NCI-H1092 (cell line): ENCODE measurements around the gene AOPEP.
A peak's percentile ranks its signal among the peaks of the same experiment; 100 is the strongest.
"Not testable (repeated sequence)": the region's sequence is repeated elsewhere in the genome, so short reads cannot be mapped to it uniquely, and the experiment has no call there.

ENCODE experiments used
- DNase-seq: peaks from one replicate; lab custom pipeline; 2025; lab: John Stamatoyannopoulos, UW

Gene AOPEP

GRCh38 chr9:95018099-95018936, 291.8 kb downstream of the AOPEP start:
- no peak for DNase-seq

DNA sequence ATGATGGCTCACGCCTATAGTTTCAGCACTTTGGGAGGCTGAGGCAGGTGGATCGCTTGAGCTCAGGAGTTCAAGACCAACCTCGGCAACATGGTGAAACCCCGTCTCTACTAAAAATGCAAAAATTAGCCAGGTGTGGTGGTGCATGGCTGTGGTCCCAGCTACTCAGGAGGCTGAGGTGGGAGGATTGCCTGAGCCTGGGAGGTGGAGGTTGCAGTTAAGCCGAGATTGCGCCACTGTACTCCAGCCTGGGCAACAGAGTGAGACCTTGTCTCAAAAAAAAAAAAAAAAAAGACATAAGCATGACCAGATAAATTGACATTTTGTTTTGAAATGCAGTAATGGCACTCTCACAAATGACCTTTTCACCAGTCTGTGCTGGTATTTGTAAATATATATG, 294.1 kb downstream of the AOPEP start:
- DNase-seq: not testable (repeated sequence)

DNA sequence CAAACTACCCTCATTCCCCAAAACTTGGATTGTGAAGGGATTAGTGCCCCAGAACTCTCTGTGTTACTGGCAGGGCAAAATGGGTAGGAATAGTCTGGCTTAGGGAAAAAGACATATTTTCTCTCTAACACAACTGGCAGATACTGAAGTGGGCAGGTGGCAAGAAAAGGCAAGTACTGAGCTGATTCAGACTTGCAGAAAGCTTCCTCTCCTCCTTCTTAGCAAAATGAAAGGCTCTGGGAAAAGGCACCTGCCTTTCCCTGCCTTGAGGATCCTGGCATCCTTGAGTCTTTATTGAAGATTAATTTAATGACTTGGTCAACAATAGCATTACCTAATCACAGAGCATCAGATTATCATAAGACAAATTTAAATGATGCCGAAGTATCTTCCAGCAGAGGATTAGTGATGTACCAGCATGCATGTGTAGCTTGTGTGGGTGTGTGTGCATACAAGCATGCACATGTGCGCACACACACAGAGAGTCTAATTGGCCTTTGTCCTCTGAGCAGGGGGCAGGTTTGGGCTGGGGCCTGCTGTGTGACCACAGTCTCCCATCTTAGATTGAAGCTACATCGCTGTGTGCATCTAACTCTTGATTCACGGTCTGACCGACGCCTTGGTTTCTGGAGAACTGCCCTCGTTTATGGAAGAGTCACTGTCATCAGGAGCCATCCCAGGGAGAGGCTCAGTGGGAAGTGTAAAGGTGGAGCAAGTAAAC, 294.8 kb downstream of the AOPEP start:
- DNase-seq: no peak

- no peak for DNase-seq
Observed at GRCh38 chr9:95022657-95023056, 296.2 kb downstream of the AOPEP start.

GRCh38 chr9:95023217-95024003, 296.9 kb downstream of the AOPEP start:
- peak; percentile 42 for DNase-seq

DNA sequence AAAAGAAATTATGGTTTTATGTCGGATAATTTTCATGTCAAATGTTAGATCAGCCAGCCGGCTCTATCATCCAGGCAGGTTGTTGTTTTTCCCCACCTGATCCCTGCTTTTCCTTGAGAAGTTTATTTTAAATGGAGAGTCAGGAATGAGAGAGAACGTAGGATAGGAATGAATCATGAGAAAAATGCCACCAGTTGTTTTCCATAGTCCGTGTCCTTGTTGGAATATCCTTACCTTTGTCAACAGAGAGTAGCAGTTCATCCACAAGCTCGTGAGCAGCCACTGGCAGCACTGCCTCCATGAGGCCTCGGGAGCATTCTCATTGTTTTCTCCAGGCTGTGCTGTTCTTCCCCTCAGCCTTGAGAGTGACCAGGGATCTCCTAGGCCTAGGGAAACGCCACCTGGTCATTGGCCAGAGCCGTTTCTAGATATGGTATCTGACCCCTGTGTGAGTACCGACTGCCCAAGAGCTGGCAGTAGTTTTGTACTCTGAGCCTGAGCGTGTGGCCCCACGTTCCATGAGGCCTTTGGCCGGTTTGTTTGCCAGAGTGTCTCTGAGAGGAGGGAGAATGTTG, 297.7 kb downstream of the AOPEP start:
- no peak for DNase-seq

GRCh38 chr9:95025213-95026147, 299.0 kb downstream of the AOPEP start:
- DNase-seq: no peak

DNA sequence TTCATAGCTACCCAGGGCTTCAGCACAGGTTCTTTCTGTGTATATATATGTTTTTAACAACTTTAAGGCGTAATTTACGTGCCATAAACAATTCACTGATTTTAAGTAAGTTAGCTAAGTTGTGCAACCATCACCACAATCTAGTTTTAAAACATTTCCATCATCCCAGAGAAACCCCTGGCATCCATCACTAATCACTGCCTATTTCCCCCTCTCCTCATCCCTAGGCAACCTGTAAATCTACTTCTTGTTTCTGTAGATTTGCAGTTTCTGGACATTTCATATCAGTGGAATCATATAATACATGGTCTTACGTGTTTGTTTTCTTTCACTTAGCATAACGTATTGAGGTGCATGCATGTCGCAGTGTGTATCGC, 299.6 kb downstream of the AOPEP start:
- DNase-seq: no peak

DNA sequence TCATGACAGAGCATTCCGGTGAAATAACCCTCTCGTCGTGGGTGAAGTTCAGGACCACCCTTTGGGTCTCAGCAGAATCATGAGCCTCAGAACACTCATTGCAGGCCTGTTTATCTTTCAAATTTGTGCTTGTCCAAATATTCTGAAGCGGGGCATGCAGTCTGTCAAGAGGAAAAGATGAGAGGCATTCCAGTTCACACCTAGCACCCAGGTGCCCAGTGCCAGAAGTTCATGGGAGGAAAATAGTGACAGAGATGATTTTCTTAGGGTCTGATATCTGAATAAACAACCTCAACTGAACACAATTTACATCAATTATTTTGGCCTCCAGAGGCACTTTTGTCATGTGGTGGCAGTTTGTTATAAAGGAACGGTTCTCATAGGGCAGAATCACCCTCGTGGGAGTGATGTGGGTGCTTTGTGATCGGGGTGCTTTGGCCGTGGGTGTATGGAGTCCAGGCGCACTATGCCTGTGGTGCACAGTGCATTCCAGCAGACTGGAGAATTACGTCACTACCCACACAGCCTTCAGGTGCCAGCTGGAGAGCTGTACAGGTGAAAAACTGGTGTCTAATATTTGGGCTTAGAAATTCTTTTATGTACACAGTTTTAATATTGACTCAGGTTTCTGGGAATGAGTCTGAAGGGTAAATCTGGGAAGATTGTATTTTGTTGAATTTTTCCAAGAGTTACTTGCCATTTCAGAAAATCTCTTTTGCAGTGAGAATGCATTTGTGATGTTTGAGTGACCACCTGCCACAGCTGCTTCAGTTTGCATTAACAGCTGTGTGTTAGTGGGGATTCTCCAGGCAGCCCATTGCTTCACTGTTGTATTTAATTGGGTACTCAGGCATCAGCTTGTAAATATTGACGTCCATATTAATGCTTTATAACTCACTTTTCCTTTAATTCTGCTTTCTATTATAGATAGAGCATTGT, 301.7 kb downstream of the AOPEP start:
- no peak for DNase-seq

- no peak for DNase-seq
Observed at GRCh38 chr9:95028853-95029219, 302.3 kb downstream of the AOPEP start.

DNA sequence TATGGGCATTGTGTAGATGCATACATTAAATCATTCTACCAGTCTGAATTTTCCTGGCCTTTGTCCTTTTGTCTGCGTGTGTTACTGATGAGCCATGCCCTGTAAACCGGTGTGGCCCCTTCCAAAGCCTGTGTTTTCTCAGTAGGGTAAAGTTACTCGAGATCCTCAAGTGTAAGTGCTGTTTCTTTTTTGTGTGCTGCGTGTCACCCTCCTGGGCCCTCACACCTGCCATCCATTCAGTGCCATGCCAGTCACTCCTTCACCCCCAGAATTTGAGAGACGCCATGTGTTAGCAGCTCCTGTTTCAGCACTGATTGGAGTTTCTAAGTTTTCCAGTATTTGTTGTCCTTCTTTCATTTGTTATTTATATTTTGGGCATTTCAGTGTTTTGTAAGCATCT, 302.8 kb downstream of the AOPEP start:
- DNase-seq: no peak

- no peak for DNase-seq
Observed at GRCh38 chr9:95029720-95030119, 303.2 kb downstream of the AOPEP start.

DNA sequence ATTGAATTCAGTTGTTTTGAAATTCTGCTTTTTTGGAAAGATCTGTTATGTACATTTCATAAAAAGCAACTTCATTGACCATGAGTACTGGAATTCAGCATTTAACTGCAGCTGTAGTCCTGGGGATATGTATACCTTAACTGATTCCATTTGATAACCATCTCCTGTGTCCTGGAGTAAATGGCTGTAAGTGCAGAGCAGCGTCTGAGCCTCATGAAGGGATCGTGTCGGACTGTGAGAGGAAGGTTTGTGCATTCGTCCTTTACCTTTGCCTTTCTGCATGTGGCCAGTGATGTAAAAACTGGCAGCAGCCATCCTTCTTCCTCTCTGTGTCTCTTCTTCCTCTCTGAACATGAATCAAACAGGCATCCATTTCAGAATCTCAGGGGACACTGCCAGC, 303.8 kb downstream of the AOPEP start:
- no peak for DNase-seq

DNA sequence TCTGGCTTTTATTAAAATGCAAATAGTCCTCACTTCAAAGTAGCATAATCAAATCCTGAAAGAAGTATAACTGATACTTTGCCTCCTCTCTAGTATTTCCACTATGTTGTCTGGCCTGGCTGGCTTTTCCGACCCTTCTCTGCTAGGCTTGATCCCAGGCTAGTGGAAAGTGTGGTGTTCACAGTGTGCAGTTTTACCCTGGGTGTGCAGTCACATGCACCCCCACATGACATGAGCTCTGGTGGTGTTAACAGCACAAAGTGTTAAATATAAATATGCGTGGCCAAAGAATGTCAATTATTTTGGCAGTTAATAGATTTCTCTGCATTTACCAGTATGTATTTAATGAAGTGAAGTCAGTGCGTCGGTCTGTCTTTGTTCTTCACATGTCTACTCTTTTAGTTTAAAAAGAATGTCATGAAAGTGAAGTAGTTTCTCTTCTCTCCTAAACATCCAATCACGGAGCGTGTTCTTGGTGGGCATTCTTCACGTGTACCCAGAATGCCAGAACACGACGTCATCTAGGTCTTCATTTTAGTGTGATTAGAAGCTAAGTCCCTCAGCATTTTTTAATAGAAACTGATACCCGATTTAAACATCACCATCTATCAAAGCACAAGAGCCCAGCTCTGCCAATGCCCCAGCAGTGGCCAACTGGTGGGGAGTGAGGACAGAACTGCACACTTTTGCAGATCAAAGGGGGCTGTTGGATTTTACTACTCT, 304.6 kb downstream of the AOPEP start:
- no peak for DNase-seq

GRCh38 chr9:95031711-95032461, 305.4 kb downstream of the AOPEP start:
- DNase-seq: no peak

- DNase-seq: no peak
Observed at GRCh38 chr9:95032580-95033341, 306.3 kb downstream of the AOPEP start.

- DNase-seq: no peak
Observed at GRCh38 chr9:95035846-95036245, 309.3 kb downstream of the AOPEP start.

DNA sequence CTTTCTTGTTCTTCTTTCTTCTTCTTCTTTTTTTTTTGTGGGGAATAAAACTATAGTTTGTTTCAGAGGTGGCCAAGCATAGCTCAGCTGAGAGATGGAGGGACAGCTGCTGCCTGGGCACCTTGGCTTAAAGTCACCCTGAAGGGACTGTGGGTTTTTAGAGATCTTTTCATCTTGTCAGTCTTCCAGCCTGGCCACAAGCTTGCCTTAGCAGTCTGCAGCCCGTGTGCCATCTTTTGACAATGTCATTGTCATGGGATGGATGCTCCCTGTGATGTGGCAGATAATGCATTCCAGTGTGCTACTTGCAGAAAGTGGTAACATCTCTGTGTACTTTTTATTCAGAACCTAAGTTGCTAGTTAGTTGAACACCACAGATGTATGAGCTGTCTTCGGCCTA, 310.2 kb downstream of the AOPEP start:
- no peak for DNase-seq
